ENCODE data around the gene IGDCC3.

The IGDCC3 gene

DNA sequence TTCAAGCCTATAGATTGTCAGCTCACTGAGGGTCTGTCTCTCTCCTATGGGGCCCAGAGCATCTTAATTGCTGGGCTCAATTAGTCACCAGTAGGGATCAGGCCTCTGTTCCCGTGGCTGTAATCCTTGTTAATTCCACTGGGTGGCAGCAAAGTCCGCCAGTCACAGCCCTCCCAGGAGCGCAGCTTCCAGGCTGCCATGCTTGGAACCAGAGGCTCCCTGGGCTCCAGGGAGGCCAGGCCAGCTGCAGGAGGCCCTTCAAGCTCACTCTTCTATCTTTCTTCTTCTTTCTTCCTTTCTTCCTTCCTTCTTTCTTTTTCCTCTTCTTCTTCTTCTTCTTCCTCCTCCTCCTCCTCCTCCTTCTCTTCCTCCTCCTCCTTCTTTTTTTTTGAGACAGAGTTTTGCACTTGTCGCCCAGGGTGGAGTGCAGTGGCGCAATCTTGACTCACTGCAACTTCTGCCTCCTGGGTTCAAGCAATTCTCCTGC, 58.9 kb downstream of the IGDCC3 start:
- Mint-ChIP-seq H3K4me1 (peaks cover 3% of the 10 kb centered on the region), H3K4me3 (no peak overlapping the region), H3K27ac (peak overlapping the region; percentile 19), H3K27me3 (peaks cover 1% of the 10 kb centered on the region), H3K9me3 (no peaks in the 10 kb centered on the region), H3K36me3 (no peaks in the 10 kb centered on the region)

DNA sequence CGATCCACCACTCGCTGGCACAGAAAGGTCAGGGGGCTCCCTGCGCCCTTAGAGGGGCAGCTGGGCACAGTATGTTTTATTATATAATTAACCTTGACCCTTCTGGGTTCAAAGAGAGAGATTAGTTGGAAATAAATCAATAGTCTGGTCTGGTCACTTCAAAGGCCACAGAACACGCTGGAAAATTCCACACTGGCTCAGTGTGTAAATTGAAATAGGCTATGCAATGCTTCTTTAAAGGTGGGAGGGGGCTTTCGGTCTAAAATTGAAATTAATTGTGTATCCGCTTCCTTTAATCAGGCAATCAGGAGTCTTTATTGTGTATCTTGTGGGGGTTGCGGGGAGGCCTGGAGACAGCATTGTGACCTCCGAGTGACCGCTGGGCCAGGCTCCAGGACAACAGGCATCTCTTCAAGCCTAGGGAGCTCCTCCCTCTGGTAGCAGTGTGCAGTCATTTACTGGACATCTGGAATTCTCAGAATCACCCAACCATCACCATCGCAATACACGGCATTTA, 65.3 kb downstream of the IGDCC3 start:
- no peak overlapping the region for H3K4me3 Mint-ChIP-seq
- H3K27ac Mint-ChIP-seq = peak overlapping the region; percentile 70
- no peaks in the 10 kb centered on the region for H3K36me3 Mint-ChIP-seq
- no peaks in the 10 kb centered on the region for H3K9me3 Mint-ChIP-seq
- H3K27me3 Mint-ChIP-seq = no peaks in the 10 kb centered on the region
- no peaks in the 10 kb centered on the region for H3K4me1 Mint-ChIP-seq

GRCh38 chr15:65311760-65312159, 66.0 kb downstream of the IGDCC3 start:
- Mint-ChIP-seq H3K27me3 (no peaks in the 10 kb centered on the region), H3K4me3 (no peak overlapping the region), H3K36me3 (no peaks in the 10 kb centered on the region), H3K27ac (no peak overlapping the region), H3K4me1 (no peaks in the 10 kb centered on the region), H3K9me3 (no peaks in the 10 kb centered on the region)

DNA sequence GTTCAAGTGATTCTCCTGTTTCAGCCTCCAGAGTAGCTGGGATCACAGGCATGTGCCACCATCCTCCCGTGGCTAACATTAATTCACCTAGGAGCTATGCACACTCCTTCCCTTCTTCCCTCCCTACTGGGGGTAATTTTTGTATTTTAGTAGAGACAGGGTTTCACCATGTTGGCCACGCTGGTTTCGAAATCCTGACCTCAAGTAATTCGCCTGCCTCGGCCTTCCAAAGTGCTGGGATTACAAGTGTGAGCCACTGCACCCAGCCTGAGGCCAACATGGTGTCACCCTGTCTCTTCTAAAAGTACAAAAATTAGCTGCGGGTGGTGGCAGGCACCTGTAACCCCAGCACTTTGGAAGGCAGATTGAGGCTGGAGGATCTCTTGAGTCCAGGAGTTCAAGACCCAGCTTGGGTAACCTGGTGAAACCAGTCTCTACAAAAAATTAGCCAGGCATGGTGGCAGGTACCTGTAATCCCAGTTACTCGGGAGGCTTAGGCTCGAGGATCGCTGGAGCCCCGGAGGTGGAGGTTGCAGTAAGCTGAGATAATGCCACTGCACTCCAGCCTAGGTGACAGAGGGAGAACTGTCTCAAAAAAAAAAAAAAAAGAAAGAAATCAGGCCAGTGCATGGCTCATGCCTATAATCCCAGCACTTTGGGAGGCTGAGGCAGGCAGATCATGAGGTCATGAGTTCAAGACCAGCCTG, 67.2 kb downstream of the IGDCC3 start:
- H3K27me3 Mint-ChIP-seq = no peaks in the 10 kb centered on the region
- H3K4me3 Mint-ChIP-seq = no peak overlapping the region
- H3K27ac Mint-ChIP-seq = no peak overlapping the region
- peaks cover 10% of the 10 kb centered on the region for H3K4me1 Mint-ChIP-seq
- H3K36me3 Mint-ChIP-seq = no peaks in the 10 kb centered on the region
- H3K9me3 Mint-ChIP-seq = no peaks in the 10 kb centered on the region

DNA sequence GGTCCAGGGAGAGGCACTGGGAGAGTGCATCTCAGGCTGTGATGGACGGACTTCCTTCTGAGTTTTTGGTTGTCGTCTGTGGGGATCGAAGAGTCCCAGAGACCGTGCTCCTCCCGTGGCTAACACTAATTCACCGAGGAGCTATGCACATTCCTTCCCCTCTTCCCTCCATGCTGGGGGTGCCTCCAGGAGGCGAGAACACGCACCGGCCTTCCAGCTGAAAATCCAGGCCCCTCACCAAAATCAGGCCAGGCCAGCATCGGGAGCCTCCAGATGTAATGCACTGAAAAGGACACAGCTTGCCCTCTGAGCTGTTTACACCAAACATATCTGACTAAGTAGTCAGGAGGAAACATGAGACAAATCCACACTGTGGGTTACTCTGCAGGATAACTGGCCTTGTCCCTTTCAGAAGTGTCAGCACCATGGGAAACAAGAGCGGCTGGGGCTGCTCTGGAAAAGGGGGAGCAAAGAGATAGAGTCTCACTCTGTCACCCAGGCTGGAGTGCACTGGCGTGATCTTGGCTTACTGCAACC, 67.9 kb downstream of the IGDCC3 start:
- Mint-ChIP-seq H3K9me3 (no peaks in the 10 kb centered on the region), H3K4me1 (peaks cover 12% of the 10 kb centered on the region), H3K27ac (no peak overlapping the region), H3K27me3 (no peaks in the 10 kb centered on the region), H3K36me3 (no peaks in the 10 kb centered on the region), H3K4me3 (no peak overlapping the region)

DNA sequence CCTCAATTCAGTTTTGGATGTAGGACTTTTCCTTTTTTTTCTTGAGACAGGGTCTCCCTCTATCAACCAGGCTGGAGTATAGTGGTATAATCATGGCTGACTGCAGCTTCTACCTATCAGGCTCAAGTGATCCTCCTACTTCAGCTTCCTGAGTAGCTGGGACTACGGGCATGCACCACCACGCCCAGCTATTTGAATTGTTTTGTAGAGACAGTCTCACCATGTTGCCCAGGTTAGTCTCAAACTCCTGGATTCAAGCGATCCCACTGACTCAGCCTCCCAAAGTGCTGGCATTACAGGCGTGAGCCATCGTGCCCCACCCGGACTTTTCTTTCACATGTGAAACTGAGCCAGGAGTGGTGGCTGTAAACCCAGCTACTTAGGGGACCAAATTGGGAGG, 69.8 kb downstream of the IGDCC3 start:
- H3K4me3 Mint-ChIP-seq = no peak overlapping the region
- no peaks in the 10 kb centered on the region for H3K27me3 Mint-ChIP-seq
- H3K4me1 Mint-ChIP-seq = peaks cover 25% of the 10 kb centered on the region
- no peaks in the 10 kb centered on the region for H3K36me3 Mint-ChIP-seq
- H3K9me3 Mint-ChIP-seq = no peaks in the 10 kb centered on the region
- no peak overlapping the region for H3K27ac Mint-ChIP-seq

DNA sequence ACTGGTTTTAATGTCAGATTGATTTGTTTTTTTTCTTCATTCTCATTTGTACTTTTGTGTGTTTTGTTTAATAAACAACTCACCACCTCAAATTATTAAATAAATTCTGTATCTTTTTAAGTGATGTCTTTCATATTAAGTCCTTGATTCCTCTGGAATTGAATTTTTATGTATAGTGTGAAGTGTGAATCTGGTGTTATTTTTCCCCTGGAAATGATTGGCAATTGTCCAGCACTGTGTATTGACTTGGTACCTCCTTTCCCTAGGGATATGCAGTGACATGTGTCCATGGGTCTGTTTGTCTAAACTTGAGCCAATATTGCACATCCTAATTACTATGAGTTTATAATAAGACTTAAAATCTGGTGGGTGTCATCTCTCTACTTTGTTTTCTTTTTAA, 71.3 kb downstream of the IGDCC3 start:
- H3K9me3 Mint-ChIP-seq = no peaks in the 10 kb centered on the region
- H3K4me3 Mint-ChIP-seq = peak overlapping the region; percentile 19
- peak overlapping the region; percentile 46 for H3K27ac Mint-ChIP-seq
- no peaks in the 10 kb centered on the region for H3K27me3 Mint-ChIP-seq
- H3K36me3 Mint-ChIP-seq = no peaks in the 10 kb centered on the region
- peaks cover 25% of the 10 kb centered on the region for H3K4me1 Mint-ChIP-seq

GRCh38 chr15:65305776-65306175, 72.0 kb downstream of the IGDCC3 start:
- no peaks in the 10 kb centered on the region for H3K36me3 Mint-ChIP-seq
- peaks cover 25% of the 10 kb centered on the region for H3K4me1 Mint-ChIP-seq
- H3K9me3 Mint-ChIP-seq = no peaks in the 10 kb centered on the region
- no peak overlapping the region for H3K4me3 Mint-ChIP-seq
- no peaks in the 10 kb centered on the region for H3K27me3 Mint-ChIP-seq
- H3K27ac Mint-ChIP-seq = peak overlapping the region; percentile 35

- Mint-ChIP-seq H3K36me3 (no peaks in the 10 kb centered on the region), H3K4me1 (peaks cover 30% of the 10 kb centered on the region), H3K27me3 (no peaks in the 10 kb centered on the region), H3K27ac (peak overlapping the region; percentile 99), H3K4me3 (peak overlapping the region; percentile 99), H3K9me3 (no peaks in the 10 kb centered on the region)
These were observed 72.5 kb downstream of the IGDCC3 start for GRCh38 chr15:65305150-65305758.

GRCh38 chr15:65304381-65305149, 73.2 kb downstream of the IGDCC3 start, which contains the start of gene RNU5B-1:
Gene RNU5B-1, plus strand, starts transcription at chr15:65304677.
- peak within 1 kb of the TSS; percentile 99 for H3K27ac Mint-ChIP-seq
- H3K9me3 Mint-ChIP-seq = no peaks in the 10 kb centered on the region
- H3K27me3 Mint-ChIP-seq = no peaks in the 10 kb centered on the region

DNA sequence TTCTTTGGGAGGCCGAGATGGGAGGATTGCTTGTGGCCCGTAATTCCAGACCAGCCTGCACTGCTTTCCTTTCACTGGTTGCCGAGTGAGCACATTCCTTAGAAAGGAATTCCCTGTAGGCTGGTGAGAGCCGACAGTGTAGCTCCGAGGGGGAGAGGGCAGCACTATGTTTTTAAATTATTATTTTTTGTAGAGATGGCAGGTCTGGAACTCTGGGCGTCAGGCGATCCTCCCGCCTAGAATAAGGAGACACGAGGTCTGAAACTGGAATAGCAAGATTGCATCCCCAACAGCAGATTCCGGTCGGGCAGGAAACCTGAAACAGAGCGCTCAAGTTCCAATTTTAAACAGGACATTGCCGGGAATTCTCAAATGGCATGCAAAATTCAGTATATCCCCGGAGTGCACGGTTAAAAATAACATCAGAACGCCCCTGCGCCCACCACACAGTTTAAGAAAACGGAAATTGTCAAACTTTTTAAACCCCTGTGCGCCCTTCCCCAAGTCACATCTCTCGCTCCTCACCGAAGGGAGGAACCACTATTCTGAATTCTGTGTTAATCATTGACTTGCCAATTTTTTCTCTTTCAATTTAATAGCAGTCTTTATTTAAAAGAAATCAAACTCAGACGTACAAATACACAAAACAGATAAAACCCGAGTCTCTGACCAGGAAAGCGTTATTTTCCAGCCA, 74.0 kb downstream of the IGDCC3 start:
- H3K27ac Mint-ChIP-seq = peak overlapping the region; percentile 99
- no peaks in the 10 kb centered on the region for H3K27me3 Mint-ChIP-seq
- H3K4me1 Mint-ChIP-seq = peaks cover 41% of the 10 kb centered on the region
- H3K9me3 Mint-ChIP-seq = no peaks in the 10 kb centered on the region
- H3K4me3 Mint-ChIP-seq = peak overlapping the region; percentile 99
- H3K36me3 Mint-ChIP-seq = no peaks in the 10 kb centered on the region

More at GRCh38 chr15:65304381-65305149, 73.2 kb downstream of the IGDCC3 start, which contains the start of gene RNU5B-1:
- H3K36me3 Mint-ChIP-seq = no peaks in the 10 kb centered on the region
- peak within 1 kb of the TSS; percentile 99 for H3K4me3 Mint-ChIP-seq
- peaks cover 37% of the 10 kb centered on the region for H3K4me1 Mint-ChIP-seq

- no peaks in the 10 kb centered on the region for H3K36me3 Mint-ChIP-seq
- H3K4me1 Mint-ChIP-seq = peaks cover 54% of the 10 kb centered on the region
- H3K27ac Mint-ChIP-seq = no peak overlapping the region
- H3K4me3 Mint-ChIP-seq = peak overlapping the region; percentile 23
- no peaks in the 10 kb centered on the region for H3K9me3 Mint-ChIP-seq
- no peaks in the 10 kb centered on the region for H3K27me3 Mint-ChIP-seq
These were observed 75.7 kb downstream of the IGDCC3 start for GRCh38 chr15:65302061-65302460.

GRCh38 chr15:65300924-65301441, 76.8 kb downstream of the IGDCC3 start:
- H3K27me3 Mint-ChIP-seq = no peaks in the 10 kb centered on the region
- no peak overlapping the region for H3K4me3 Mint-ChIP-seq
- H3K9me3 Mint-ChIP-seq = no peaks in the 10 kb centered on the region
- H3K27ac Mint-ChIP-seq = no peak overlapping the region
- H3K36me3 Mint-ChIP-seq = no peaks in the 10 kb centered on the region
- peaks cover 52% of the 10 kb centered on the region for H3K4me1 Mint-ChIP-seq

DNA sequence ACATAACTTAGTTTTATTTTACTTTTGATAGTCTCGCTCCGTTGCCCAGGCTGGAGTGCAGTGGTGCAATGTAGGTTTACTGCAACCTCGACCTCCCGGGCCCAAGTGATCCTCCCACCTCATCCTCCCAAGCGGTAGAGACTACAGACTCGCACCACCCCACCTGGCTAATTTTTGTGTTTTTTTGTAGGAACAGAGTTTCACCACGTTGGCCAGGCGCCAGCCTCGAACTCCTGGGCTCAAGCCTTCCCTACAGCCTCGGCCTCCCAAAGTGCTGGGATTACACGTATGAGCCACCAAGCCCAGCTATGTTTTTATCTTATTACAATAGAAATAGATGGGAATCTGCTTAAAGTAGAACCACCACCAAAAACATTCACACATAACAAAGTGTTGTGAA, 79.1 kb downstream of the IGDCC3 start:
- peak overlapping the region; percentile 92 for H3K4me3 Mint-ChIP-seq
- H3K36me3 Mint-ChIP-seq = no peaks in the 10 kb centered on the region
- H3K9me3 Mint-ChIP-seq = no peaks in the 10 kb centered on the region
- H3K27me3 Mint-ChIP-seq = no peaks in the 10 kb centered on the region
- H3K27ac Mint-ChIP-seq = peak overlapping the region; percentile 86
- peaks cover 42% of the 10 kb centered on the region for H3K4me1 Mint-ChIP-seq
